Stimulated activated CD4-positive, alpha-beta T cell treated with anti-CD3 and anti-CD28 coated beads, Interleukin-1b, Interleukin-23, amount 100 ng/mL, for 48 hours (primary cell): ENCODE measurements around the gene DNAJC11.

Experiments used
- DNase-seq: peaks from one replicate; pipeline ENCODE4 v3.0.0-alpha.2; 2020

Gene DNAJC11

GRCh38 chr1:6599141-6599975 lies 102.3 kb downstream of the DNAJC11 start:
- peak; percentile 74 for DNase-seq

DNA sequence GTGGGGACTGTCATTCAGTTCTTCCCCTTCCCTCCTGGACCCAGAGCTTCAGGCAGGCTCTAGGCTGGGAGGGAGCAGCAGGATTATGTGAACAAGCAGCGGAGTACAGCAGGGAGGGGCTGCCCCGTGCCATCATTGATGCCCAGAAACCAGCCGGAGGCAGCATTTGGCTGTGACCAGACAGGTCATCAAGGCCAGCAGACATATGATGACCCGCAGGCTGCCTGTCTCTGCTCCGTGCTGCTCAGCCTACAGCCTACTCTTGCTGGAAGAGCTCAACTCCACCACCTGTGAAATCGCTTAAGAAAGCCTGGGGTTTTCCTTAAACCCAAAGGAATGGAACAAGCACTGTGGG lies 103.9 kb downstream of the DNAJC11 start:
- DNase-seq = no peak

- no peak for DNase-seq
Measured at GRCh38 chr1:6596886-6597776, 104.5 kb downstream of the DNAJC11 start.

GRCh38 chr1:6596351-6596750 lies 105.3 kb downstream of the DNAJC11 start:
- no peak for DNase-seq

DNA sequence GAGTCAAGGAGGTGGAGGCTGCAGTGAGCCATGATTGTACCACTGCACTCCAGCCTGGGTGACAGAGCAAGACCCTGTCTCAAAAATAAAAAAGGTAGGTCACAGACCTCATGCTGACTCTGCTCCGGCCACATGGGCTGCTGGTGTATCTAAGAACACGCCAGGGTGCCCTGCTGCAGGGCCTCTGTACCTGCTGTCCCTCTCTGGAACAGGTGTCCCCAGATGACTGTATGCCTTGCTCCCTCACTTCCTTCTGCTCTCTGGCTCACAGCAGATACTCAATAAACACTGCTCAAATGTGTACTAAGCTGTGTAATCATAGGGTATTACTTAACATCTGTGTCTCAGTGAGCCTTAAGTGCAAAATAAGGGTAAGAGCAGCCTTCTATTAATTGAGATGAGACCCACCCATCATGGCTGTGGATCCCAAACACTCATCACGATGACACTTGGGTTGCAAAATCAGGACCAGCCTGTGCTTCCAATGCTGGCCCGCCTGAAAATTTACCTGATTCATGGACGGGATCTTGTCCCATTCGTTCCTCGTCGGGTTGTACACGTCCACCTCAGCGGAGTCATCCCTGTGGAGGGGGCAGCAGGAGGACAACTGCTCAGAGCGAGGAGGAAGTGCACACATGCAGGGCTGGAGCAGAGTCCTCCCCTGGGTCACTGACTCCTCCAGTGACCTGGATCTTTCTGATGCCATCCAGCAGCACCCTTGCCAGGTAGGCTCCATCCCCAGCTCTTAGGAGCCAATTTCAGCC lies 106.5 kb downstream of the DNAJC11 start:
- DNase-seq = no peak

GRCh38 chr1:6593810-6594209 lies 107.8 kb downstream of the DNAJC11 start:
- no peak for DNase-seq

GRCh38 chr1:6592865-6593593 lies 108.6 kb downstream of the DNAJC11 start:
- no peak for DNase-seq

DNA sequence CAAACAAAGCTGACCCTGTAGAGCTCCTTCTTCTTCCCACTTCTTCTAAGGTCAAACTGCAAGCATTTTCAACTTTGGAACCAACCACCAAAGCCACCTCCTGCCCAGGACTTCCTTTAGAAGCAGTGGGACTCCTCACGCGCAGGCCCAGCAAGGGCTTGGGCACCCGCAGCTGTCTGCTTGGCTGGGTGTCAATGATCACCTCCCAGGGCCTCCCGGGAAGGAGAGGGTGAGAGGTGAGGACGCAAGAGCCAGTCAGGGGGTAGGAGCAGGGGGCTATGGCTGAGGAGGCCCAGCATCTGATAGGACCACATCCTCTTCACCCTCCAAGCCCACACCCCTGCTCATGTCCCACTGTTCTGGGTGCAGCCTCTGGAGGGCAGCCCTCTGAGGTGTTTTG lies 109.2 kb downstream of the DNAJC11 start:
- DNase-seq = no peak

DNA sequence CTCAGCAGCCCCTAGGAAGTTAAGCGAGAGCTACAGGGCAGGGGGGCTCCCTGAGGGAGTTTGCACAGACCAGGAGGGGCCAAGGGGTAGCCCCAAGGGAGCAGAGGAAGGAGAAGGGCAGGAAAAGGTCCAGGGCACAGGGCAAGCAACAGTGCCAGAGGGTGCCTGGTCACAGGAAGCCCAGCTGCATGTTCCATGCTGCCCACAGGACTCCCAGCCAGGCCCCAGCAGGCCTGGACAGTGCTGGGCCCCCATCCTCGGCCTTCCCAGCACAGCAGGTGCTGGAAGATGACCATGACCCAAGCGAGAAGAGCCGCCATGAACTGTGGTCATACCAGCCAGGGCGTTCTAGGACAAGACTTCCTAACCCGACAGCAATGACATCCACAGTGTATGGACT lies 110.0 kb downstream of the DNAJC11 start:
- no peak for DNase-seq

DNA sequence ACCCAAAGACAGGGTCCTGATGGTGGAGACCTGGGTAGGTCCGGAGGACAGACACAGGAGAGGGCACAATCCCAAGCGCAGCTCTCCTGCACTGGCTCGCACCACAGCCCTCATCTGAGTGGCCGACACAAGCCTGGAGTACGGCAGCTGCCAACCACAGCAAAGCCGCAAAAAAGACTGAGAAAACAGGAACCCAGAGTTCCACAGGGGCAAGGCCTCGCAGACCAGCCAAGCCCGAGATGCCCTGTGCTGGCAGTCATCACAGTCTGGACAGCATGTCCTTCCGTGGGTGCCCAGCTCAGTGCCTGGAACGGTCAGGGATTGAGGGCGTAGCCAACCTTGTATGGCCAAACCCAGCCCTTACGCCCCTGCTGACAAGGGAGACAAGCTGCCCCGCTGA lies 110.4 kb downstream of the DNAJC11 start:
- DNase-seq = no peak

GRCh38 chr1:6590046-6590445 lies 111.6 kb downstream of the DNAJC11 start:
- no peak for DNase-seq

GRCh38 chr1:6588893-6589520 lies 112.6 kb downstream of the DNAJC11 start:
- DNase-seq = no peak

GRCh38 chr1:6588128-6588892 lies 113.3 kb downstream of the DNAJC11 start:
- no peak for DNase-seq

GRCh38 chr1:6587261-6588005 lies 114.2 kb downstream of the DNAJC11 start:
- DNase-seq = no peak

DNA sequence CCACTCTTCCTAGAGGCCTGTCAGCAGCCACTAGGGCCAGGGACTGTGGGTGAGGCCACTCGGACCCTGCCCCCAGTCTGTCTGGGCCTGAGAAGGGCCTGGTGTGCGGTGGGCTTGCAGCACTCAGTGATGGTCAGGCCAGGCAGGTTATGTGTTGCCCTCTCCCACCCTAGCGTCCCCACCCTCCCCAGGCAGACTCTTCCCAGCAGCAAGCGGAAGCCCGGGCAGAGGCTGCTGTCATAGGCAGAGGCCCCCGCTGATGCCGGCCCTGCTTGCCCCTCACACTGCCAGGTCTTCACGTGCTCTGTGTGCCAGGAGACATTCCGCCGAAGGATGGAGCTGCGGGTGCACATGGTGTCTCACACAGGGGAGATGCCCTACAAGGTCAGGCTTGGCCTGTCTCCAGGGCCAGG lies 115.2 kb downstream of the DNAJC11 start:
- no peak for DNase-seq

DNA sequence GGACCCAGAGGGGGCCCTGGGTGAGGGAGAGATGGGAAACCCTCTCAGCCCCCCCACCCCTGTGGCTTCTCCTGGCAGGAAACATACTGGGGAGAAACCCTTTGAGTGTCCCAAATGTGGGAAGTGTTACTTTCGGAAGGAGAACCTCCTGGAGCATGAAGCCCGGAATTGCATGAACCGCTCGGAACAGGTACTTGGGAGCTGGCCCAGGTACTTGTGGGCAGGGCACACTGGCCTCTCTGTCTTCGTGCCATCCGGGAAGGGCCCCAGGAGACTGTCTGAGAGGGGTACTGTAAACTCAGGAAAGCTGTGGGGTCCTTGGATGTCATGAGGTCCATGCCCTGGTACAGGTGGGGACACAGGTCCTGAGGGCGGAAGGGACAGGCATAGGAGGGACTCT lies 115.8 kb downstream of the DNAJC11 start:
- no peak for DNase-seq

GRCh38 chr1:6585081-6585722 lies 116.4 kb downstream of the DNAJC11 start:
- DNase-seq = no peak
